Breast epithelium (tissue), 4 donors: ENCODE data around the gene RNF167. TPM values are rescaled to one million over a fixed set of nuclear protein-coding genes. Genes with fewer than 3 reads are reported as not detected.
A peak's percentile ranks its signal among the peaks of the same experiment; 100 is the strongest.

ENCODE experiments used
- DNase-seq, 2 donors: peaks; one replicate each; pipeline ENCODE4 v3.0.0-alpha.2; 2019; ENCODE audit warnings: low spot score in 2 of 2
- H3K27ac ChIP-seq, 2 donors: fragments of 200-600 bp; sonication (generic) in 1 of 2; one replicate each; pipeline ENCODE4 v1.5.1; 2016 to 2019; ENCODE audit warnings: mild to moderate bottlenecking in 1 of 2
- H3K27me3 ChIP-seq, 2 donors: fragments of 200-600 bp; sonication (generic) in 1 of 2; one replicate each; pipeline versions ENCODE4 v1.5.1 to v1.6.0; 2017 to 2019; ENCODE audit warnings: control low read depth in 1 of 2, mild to moderate bottlenecking in 1 of 2
- H3K36me3 ChIP-seq: fragments of 200-600 bp; one replicate; pipeline ENCODE4 v1.5.1; 2019
- H3K4me1 ChIP-seq, 2 donors: fragments of 200-600 bp; sonication (generic); one replicate each; pipeline ENCODE4 v1.5.1; 2016 to 2019; ENCODE audit warnings: control low read depth in 1 of 2
- H3K4me3 ChIP-seq, 3 donors: fragments of 200-600 bp; sonication (generic); 1 replicate in 2 of 3; 2 replicates in 1 of 3; pipeline ENCODE4 v1.5.1; 2016 to 2019; ENCODE audit warnings: mild to moderate bottlenecking in 3 of 3, moderate library complexity in 2 of 3
- H3K9me3 ChIP-seq, 2 donors: fragments of 200-600 bp; sonication (generic) in 1 of 2; one replicate each; pipeline ENCODE4 v1.5.1; 2016 to 2019; ENCODE audit warnings: control low read depth in 1 of 2
- POLR2A ChIP-seq: fragments of 450-650 bp; IDR thresholded peaks from one replicate; pipeline ENCODE4 v1.6.1; 2016; ENCODE audit warnings: antibody characterized with exemption, mild to moderate bottlenecking, moderate library complexity
- POLR2AphosphoS5 ChIP-seq, 3 donors: sonication (generic); formaldehyde crosslinking; IDR thresholded peaks; one replicate each; pipeline ENCODE4 v1.6.1; 2017; ENCODE audit warnings: antibody characterized with exemption in 3 of 3
- intact Hi-C: fragments of 100-400 bp; cut with DNase I; formaldehyde crosslinking; loops from one replicate; pipeline ENCODE4 v1.15.1; 2023; ENCODE audit warnings: low total_unique reads
- total RNA-seq, 3 donors: library from RNA; depleted of rRNA; stranded (reverse); fragments of >200 nt; gene quantifications; one replicate each; pipeline ENCODE4 v1.1.0, GENCODE V29; 2016
- TF ChIP-seq, protein P1 (sequence below), 3 donors: fragments of 450-650 bp; IDR thresholded peaks; one replicate each; pipeline ENCODE4 v1.5.1; 2016 to 2017; ENCODE audit warnings: antibody characterized with exemption in 3 of 3, mild to moderate bottlenecking in 3 of 3, moderate library complexity in 3 of 3

Gene RNF167
- total RNA-seq, 3 donors from 2014 or later = 38.3 to 49.0 (median 38.7) TPM

DNA sequence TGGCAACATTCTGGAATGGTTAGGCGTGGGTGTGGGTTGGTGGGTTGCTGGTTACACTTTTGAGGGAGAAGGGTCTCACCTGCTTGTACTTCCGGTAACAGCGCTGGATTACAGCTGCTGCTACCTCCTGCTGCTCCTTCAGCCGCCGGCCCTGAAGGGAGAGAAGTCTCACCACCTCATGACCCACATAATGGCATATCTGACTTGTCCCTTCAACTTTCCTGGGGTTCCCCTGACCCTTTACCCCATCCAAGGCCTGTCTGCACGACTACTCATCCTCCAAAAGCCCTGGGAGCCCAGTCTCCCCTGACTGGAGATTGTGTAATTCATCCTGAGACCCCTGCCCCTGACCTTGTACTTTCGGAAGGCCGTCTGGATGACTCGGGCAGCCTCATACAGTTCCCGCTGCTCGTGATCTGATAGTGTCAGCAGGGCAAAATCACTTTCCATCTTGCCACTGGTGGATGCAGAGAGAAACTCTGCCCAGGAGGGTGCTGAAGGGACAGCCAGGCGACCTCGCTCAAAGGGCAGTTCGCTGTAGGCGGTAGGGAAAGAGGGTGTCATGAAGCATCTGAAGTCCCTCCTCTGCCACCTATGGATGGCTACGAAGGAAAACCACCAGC is 29.6 kb downstream of the RNF167 start:
- Histone ChIP-seq H3K9me3 (no peaks in the 10 kb centered on the region), H3K4me3 (peak overlapping the region in 2 of 3 donors; percentile 65 to 86), H3K36me3 (no peaks in the 10 kb centered on the region), H3K4me1 (peaks cover 0 to 19% of the 10 kb centered on the region in 2 donors), H3K27ac (peak overlapping the region; percentile 90 to 95), H3K27me3 (no peaks in the 10 kb centered on the region)
- intact Hi-C loops = loop anchor here (2.0 kb wide), 1 partner anchor 21 kb away; the partner anchor contains the start of gene PFN1
- TF ChIP-seq POLR2AphosphoS5 (IDR thresholded peaks at IDR 0.05) = no peak
- no peak for TF ChIP-seq POLR2A
- TF ChIP-seq, protein P1, sequence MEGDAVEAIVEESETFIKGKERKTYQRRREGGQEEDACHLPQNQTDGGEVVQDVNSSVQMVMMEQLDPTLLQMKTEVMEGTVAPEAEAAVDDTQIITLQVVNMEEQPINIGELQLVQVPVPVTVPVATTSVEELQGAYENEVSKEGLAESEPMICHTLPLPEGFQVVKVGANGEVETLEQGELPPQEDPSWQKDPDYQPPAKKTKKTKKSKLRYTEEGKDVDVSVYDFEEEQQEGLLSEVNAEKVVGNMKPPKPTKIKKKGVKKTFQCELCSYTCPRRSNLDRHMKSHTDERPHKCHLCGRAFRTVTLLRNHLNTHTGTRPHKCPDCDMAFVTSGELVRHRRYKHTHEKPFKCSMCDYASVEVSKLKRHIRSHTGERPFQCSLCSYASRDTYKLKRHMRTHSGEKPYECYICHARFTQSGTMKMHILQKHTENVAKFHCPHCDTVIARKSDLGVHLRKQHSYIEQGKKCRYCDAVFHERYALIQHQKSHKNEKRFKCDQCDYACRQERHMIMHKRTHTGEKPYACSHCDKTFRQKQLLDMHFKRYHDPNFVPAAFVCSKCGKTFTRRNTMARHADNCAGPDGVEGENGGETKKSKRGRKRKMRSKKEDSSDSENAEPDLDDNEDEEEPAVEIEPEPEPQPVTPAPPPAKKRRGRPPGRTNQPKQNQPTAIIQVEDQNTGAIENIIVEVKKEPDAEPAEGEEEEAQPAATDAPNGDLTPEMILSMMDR (IDR thresholded peaks at IDR 0.05) = no peak
- DNase-seq = no peak

DNA sequence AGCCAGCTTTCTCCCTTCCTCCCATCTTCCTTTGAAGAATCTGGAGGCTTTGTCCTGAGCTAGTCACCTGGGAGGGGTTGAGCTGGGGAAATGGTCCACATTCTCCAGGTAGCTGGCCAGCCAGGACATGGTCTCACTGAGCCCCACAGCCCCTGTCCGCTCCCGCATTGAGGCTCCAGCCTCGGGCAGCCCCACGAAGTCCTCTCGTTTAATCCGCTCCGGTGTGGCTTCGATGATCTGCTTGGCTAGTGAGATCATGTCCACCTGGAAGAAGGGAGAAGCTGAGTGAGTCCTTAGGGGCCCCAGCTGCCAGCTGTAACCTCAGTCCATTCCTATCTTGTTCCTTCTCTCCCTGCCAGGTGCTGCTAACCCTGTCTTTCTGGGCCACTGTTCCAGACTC is 30.2 kb downstream of the RNF167 start:
- H3K36me3 ChIP-seq = no peaks in the 10 kb centered on the region
- intact Hi-C loops = no loop called here

DNA sequence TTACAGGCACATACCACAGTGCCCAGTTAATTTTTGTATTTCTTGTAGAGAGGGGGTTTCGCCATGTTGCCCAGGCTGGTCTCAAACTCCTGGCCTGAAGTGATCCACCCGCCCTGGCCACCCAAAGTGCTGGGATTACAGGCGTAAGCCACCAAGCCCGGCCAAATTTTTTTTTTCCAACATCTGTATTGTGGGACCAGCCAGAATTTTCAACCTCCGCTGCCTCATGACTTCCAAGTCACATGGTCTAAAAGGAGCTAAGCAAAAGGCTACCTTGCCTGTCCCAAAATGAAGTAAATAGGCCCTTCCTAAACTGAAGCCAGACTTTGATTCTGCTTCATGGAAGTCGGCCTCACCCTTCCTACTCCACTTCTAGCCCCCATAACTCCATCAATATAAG is 31.8 kb downstream of the RNF167 start:
- Histone ChIP-seq H3K4me1 (peaks cover 0 to 8% of the 10 kb centered on the region in 2 donors), H3K27me3 (no peaks in the 10 kb centered on the region), H3K4me3 (no peak overlapping the region), H3K9me3 (no peaks in the 10 kb centered on the region), H3K27ac (peak overlapping the region; percentile 73 to 89), H3K36me3 (no peaks in the 10 kb centered on the region)
- no peak for DNase-seq
- TF ChIP-seq, protein P1 (IDR thresholded peaks at IDR 0.05) = no peak
- TF ChIP-seq POLR2A (no peak), POLR2AphosphoS5 (IDR thresholded peaks at IDR 0.05) (no peak)
- intact Hi-C loops = no loop called here

More for the DNA sequence above, 30.2 kb downstream of the RNF167 start:
- peak overlapping the region; percentile 90 to 95 for H3K27ac ChIP-seq
- TF ChIP-seq POLR2A (no peak), POLR2AphosphoS5 (IDR thresholded peaks at IDR 0.05) (no peak)
- TF ChIP-seq, protein P1 (IDR thresholded peaks at IDR 0.05) = no peak
- no peaks in the 10 kb centered on the region for H3K27me3 ChIP-seq
- no peaks in the 10 kb centered on the region for H3K9me3 ChIP-seq
- peaks cover 0 to 17% of the 10 kb centered on the region in 2 donors for H3K4me1 ChIP-seq
- no peak for DNase-seq
- H3K4me3 ChIP-seq = no peak overlapping the region

DNA sequence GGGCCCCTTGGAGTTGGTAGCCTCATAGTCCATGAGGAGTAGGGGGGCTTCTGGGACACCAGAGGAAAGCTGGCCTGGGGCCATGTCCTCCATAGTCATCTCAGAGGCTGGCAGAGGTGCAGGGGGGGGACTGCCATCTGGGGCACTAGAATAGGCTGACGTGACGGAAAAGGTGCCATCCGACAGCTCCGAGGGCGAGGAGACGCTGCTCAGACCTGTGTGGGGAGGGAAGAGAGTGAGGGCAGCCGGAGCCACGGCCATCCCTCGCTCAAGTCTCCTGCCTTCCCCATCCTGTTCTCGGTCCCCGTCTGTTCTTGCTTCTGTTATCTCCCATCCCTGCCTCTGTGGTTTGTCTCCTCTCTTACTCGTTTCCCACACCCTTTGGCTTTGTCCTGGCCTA is 32.3 kb downstream of the RNF167 start:
- TF ChIP-seq POLR2A = no peak
- TF ChIP-seq, protein P1 (IDR thresholded peaks at IDR 0.05) = no peak
- H3K27ac ChIP-seq = peak overlapping the region; percentile 73 to 89
- peaks cover 4% of the 10 kb centered on the region for H3K36me3 ChIP-seq
- H3K4me1 ChIP-seq = peaks cover 0 to 8% of the 10 kb centered on the region in 2 donors
- H3K4me3 ChIP-seq = no peak overlapping the region
- no peaks in the 10 kb centered on the region for H3K27me3 ChIP-seq
- DNase-seq = no peak
- H3K9me3 ChIP-seq = no peaks in the 10 kb centered on the region
- intact Hi-C loops = no loop called here

DNA sequence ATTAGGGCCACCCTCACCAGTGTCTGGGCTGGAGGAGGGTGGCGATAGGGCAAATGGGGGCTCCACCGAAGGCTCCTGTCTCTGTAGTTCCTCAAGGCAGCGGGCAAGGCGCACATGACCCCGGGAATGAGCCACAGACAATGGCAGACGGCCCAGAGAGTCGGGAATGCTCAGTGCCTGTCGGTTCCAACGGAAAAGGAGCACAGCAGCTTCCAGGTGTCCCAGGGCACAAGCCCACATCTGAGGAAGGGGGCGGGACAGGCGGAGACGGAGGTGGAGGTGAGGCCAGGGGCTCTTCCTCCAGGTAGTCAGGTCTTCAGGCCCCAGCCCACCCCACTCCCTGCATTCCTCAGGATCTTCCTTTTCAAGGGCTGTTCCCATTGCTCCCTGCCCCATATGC is 32.7 kb downstream of the RNF167 start:
- TF ChIP-seq, protein P1 (IDR thresholded peaks at IDR 0.05) = no peak
- no peak for TF ChIP-seq POLR2AphosphoS5 (IDR thresholded peaks at IDR 0.05)
- TF ChIP-seq POLR2A = no peak
- Histone ChIP-seq H3K27me3 (no peaks in the 10 kb centered on the region), H3K4me1 (peaks cover 0 to 8% of the 10 kb centered on the region in 2 donors), H3K27ac (peak overlapping the region; percentile 73 to 89), H3K4me3 (no peak overlapping the region), H3K36me3 (peaks cover 4% of the 10 kb centered on the region), H3K9me3 (no peaks in the 10 kb centered on the region)
- intact Hi-C loops = no loop called here
- DNase-seq = no peak
